Stimulated activated CD4-positive, alpha-beta T cell treated with anti-CD3 and anti-CD28 coated beads, Interleukin-4, amount 100 ng/mL, for 1 hour (primary cell): ENCODE results near the gene NEUROD1.

Source experiments
- DNase-seq: peaks from one replicate; pipeline ENCODE4 v3.0.0-alpha.2; 2020

NEUROD1 gene

GRCh38 chr2:181632733-181633401 is 47.5 kb downstream of the NEUROD1 start:
- no peak for DNase-seq

DNA sequence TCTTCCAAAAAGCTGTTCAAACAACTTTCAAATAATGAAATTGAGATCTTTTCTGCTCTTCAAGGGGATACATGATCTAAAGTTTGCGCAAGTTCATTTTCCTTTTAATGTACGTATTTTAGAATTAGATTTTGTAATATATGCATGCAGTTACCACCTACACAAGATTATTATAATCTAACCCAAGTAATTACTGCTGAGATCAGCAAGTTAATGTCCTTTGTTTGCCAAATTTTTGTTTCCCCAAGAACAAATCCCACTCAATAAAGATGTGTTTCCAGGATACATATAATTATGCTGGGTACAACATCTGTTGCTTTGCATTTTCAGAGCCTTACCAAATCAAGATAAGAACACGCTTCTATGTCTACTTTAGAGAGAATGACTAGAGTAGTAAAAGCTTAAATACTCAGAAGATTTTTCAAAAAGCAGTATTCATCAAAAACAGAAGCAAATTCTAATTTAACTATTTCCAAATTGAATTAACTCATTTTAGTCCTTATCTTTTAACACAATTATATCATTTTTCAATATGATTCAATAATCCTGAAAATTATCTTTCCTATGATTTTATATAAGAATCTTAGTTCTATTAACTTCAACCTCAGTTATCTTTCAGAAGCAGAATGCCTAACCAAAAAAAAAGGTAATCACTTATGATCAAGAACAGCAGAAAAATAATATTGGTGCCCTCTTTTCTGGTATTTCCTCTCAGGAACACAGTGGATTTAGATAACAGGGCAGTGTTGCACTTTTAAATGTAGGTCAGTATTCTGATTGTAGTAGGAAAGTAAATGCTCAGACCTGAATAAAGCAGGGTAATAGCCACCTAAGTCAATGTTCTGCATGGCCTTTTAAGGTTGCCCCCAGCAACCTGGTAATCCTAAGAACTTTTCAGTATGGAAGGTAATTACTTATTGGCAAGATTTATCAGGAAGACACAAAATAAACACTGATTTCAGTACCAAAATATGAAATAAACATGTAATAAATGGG is 51.4 kb downstream of the NEUROD1 start:
- no peak for DNase-seq

DNA sequence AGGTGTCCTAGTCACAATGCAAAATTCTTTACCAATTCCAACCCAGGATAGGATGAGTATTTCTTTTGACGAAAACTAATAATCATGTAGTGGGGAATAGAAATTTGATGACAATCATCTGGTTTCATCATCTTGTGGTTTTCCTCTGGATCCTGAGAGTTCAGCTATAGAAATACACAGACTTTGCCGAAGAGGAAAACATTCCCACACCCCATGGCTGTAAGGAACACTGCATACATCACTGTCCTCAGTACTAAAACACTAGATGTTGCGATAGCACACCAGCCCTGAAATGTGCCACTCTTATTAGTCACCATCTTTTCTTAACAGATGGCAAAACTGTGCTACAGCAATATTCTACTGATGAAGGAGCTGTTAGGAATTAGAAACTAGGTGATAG is 52.8 kb downstream of the NEUROD1 start:
- DNase-seq: no peak

GRCh38 chr2:181626671-181627070 is 53.6 kb downstream of the NEUROD1 start:
- DNase-seq: no peak
